H9 (cell line): ENCODE results near the gene ZNF582. TPM values are rescaled to one million over a fixed set of nuclear protein-coding genes. Genes with fewer than 3 reads are reported as not detected.

Source experiments
- DNase-seq: peaks from one replicate; pipeline ENCODE4 v3.0.0-alpha.2; 2017
- H2AFZ ChIP-seq: one replicate; pipeline ENCODE4 v1.6.1; 2013; ENCODE audit warnings: mild to moderate bottlenecking, low read length, control low read depth, moderate library complexity
- H2AK5ac ChIP-seq: 2 replicates; pipeline ENCODE4 v1.6.1; 2013; ENCODE audit warnings: low read length, control low read depth, mixed read lengths; ENCODE audit not compliant: insufficient read length
- H2BK120ac ChIP-seq: one replicate; pipeline ENCODE4 v1.6.1; 2013; ENCODE audit warnings: low read depth, mild to moderate bottlenecking, low read length, control low read depth, inconsistent platforms; ENCODE audit not compliant: poor library complexity, severe bottlenecking
- H2BK12ac ChIP-seq: 2 replicates; pipeline ENCODE4 v1.6.1; 2013; ENCODE audit warnings: low read length, control low read depth, mixed read lengths, low read depth; ENCODE audit not compliant: insufficient read length
- H2BK15ac ChIP-seq: 2 replicates; pipeline ENCODE4 v1.6.1; 2013; ENCODE audit warnings: low read depth, low read length, control low read depth
- H2BK20ac ChIP-seq: one replicate; pipeline ENCODE4 v1.6.1; 2013; ENCODE audit warnings: low read depth, mild to moderate bottlenecking, low read length, control low read depth, inconsistent platforms; ENCODE audit not compliant: poor library complexity, severe bottlenecking
- H2BK5ac ChIP-seq: 2 replicates; pipeline ENCODE4 v1.6.1; 2013; ENCODE audit warnings: low read length, control low read depth, mixed read lengths; ENCODE audit not compliant: insufficient read length
- H3K14ac ChIP-seq: 2 replicates; pipeline ENCODE4 v1.6.1; 2013; ENCODE audit warnings: low read length, control low read depth; ENCODE audit not compliant: insufficient read depth
- H3K18ac ChIP-seq: 2 replicates; pipeline ENCODE4 v1.6.1; 2013; ENCODE audit warnings: low read depth, mild to moderate bottlenecking, mixed read lengths, low read length, control low read depth; ENCODE audit not compliant: insufficient read length
- H3K23ac ChIP-seq: 2 replicates; pipeline ENCODE4 v1.6.1; 2013; ENCODE audit warnings: low read length, control low read depth, mixed read lengths, low read depth; ENCODE audit not compliant: insufficient read length
- H3K23me2 ChIP-seq: 2 replicates; pipeline ENCODE4 v1.6.1; 2013; ENCODE audit warnings: low read depth, mild to moderate bottlenecking, mixed read lengths, low read length, control low read depth; ENCODE audit not compliant: insufficient read length, poor library complexity, severe bottlenecking
- H3K27ac ChIP-seq: 2 replicates; pipeline ENCODE4 v1.5.1; 2013; ENCODE audit warnings: low read length, control low read depth, mixed read lengths, low read depth; ENCODE audit not compliant: insufficient read length
- H3K27me3 ChIP-seq: 2 replicates; pipeline ENCODE4 v1.6.1; 2013; ENCODE audit warnings: low read length, control low read depth, inconsistent platforms; ENCODE audit not compliant: insufficient read depth
- H3K4ac ChIP-seq: 2 replicates; pipeline ENCODE4 v1.6.1; 2013; ENCODE audit warnings: low read depth, mild to moderate bottlenecking, control low read depth, inconsistent platforms, low read length, moderate library complexity
- H3K4me1 ChIP-seq: 2 replicates; pipeline ENCODE4 v1.6.1; 2013; ENCODE audit warnings: low read length, control low read depth, inconsistent platforms; ENCODE audit not compliant: insufficient read depth
- H3K4me2 ChIP-seq: 2 replicates; pipeline ENCODE4 v1.6.1; 2013; ENCODE audit warnings: low read length, control low read depth, mixed read lengths; ENCODE audit not compliant: insufficient read length, insufficient read depth
- H3K56ac ChIP-seq: 2 replicates; pipeline ENCODE4 v1.6.1; 2013; ENCODE audit warnings: low read depth, mild to moderate bottlenecking, mixed read lengths, low read length, control low read depth; ENCODE audit not compliant: insufficient read length
- H3K79me1 ChIP-seq: 2 replicates; pipeline ENCODE4 v1.6.1; 2013; ENCODE audit warnings: low read depth, mild to moderate bottlenecking, moderate library complexity, low read length, control low read depth, inconsistent platforms; ENCODE audit not compliant: insufficient read depth, poor library complexity, severe bottlenecking
- H3K79me2 ChIP-seq: 2 replicates; pipeline ENCODE4 v1.6.1; 2013; ENCODE audit warnings: low read length, control low read depth, inconsistent platforms; ENCODE audit not compliant: insufficient read depth
- H3K9ac ChIP-seq: 2 replicates; pipeline ENCODE4 v1.6.1; 2013; ENCODE audit warnings: low read length, control low read depth, mixed read lengths; ENCODE audit not compliant: insufficient read length; ENCODE audit errors: extremely low read depth
- H3K9me3 ChIP-seq: one replicate; pipeline ENCODE4 v1.6.1; 2013; ENCODE audit warnings: low read depth, low read length, inconsistent platforms; ENCODE audit not compliant: control insufficient read depth
- H3T11ph ChIP-seq: one replicate; pipeline ENCODE4 v1.6.1; 2013; ENCODE audit warnings: mild to moderate bottlenecking, low read length, control low read depth, inconsistent platforms
- H4K20me1 ChIP-seq: one replicate; pipeline ENCODE4 v1.6.1; 2013; ENCODE audit not compliant: control insufficient read depth, insufficient read length, insufficient read depth
- H4K5ac ChIP-seq: 2 replicates; pipeline ENCODE4 v1.6.1; 2013; ENCODE audit warnings: low read depth, mild to moderate bottlenecking, mixed read lengths, low read length, control low read depth; ENCODE audit not compliant: insufficient read length
- H4K8ac ChIP-seq: replicated peaks from 2 replicates; pipeline ENCODE4 v1.6.1; 2013; ENCODE audit warnings: low read length, control low read depth, mixed read lengths, low read depth; ENCODE audit not compliant: insufficient read length
- H4K91ac ChIP-seq: 2 replicates; pipeline ENCODE4 v1.6.1; 2013; ENCODE audit warnings: low read depth, mild to moderate bottlenecking, moderate library complexity, mixed read lengths, low read length, control low read depth; ENCODE audit not compliant: insufficient read length
- H3K27ac Mint-ChIP-seq, 3 experiments: 2 replicates in 2 of 3; 3 replicates in 1 of 3; pipeline ENCODE4 v1.8.0; 2020 to 2021; ENCODE audit warnings: mixed read lengths in 3 of 3, mild to moderate bottlenecking in 1 of 3, moderate library complexity in 1 of 3
- H3K27me3 Mint-ChIP-seq: 2 replicates; pipeline ENCODE4 v1.8.0; 2021; ENCODE audit warnings: low read depth, mild to moderate bottlenecking, moderate library complexity, mixed read lengths
- H3K36me3 Mint-ChIP-seq, 3 experiments: 2 replicates in 2 of 3; 3 replicates in 1 of 3; pipeline ENCODE4 v1.8.0; 2020 to 2021; ENCODE audit warnings: low read depth in 3 of 3, mixed read lengths in 3 of 3; ENCODE audit not compliant: insufficient read depth in 1 of 3
- H3K4me1 Mint-ChIP-seq, 2 experiments: 2 replicates each; pipeline ENCODE4 v1.8.0; 2020; ENCODE audit warnings: mixed read lengths in 2 of 2
- H3K4me3 Mint-ChIP-seq, 2 experiments: 2 replicates in 1 of 2; 3 replicates in 1 of 2; pipeline ENCODE4 v1.8.0; 2020 to 2021; ENCODE audit warnings: mild to moderate bottlenecking in 2 of 2, mixed read lengths in 2 of 2, moderate library complexity in 1 of 2
- H3K9me3 Mint-ChIP-seq, 2 experiments: 2 replicates in 1 of 2; 3 replicates in 1 of 2; pipeline ENCODE4 v1.8.0; 2020; ENCODE audit warnings: mild to moderate bottlenecking in 2 of 2, mixed read lengths in 2 of 2, moderate library complexity in 1 of 2
- CTCF ChIP-seq: fragments of 200-600 bp; sonication (generic); conservative IDR thresholded peaks from 3 replicates; pipeline ENCODE4 v1.8.0; 2021; ENCODE audit warnings: antibody characterized with exemption, mild to moderate bottlenecking
- WGBS: extraction: QIAGEN DNeasy Blood & Tissue Kit; methylation state at CpG from one replicate; pipeline ENCODE4 v1.1.7; 2013; ENCODE audit warnings: missing lambda C conversion rate, low lambda C conversion rate, mixed read lengths; ENCODE audit not compliant: insufficient read length; ENCODE audit errors: extremely low coverage; 5-methylcytosine and 5-hydroxymethylcytosine counted together
- total RNA-seq: library from RNA; stranded (reverse); gene quantifications from 2 replicates; pipeline ENCODE4 v1.2.1, GENCODE V29; 2021

The ZNF582 gene
- total RNA-seq, 1 experiment from 2014 or later, result 4.4 TPM

GRCh38 chr19:56356944-56357343 is 36.4 kb downstream of the ZNF582 start:
- no peak overlapping the region for H4K91ac ChIP-seq
- Mint-ChIP-seq H3K9me3 (peaks cover 54 to 83% of the 10 kb centered on the region in 2 experiments), H3K27me3 (peaks cover 1% of the 10 kb centered on the region; the same call in 1 of the 2 replicates), H3K27ac (no peak overlapping the region), H3K4me3 (no peak overlapping the region), H3K36me3 (peaks cover 2 to 36% (median 13%) of the 10 kb centered on the region in 3 experiments; a peak in 6 of 7 replicates), H3K4me1 (peaks cover 0 to 3% of the 10 kb centered on the region in 2 experiments; a peak in 1 of 4 replicates)
- WGBS, result no CpG with 5 or more reads among the region's 2 CpGs
- no peak overlapping the region for H2AK5ac ChIP-seq
- no peak overlapping the region for H3K4ac ChIP-seq
- H4K5ac ChIP-seq, result no peak overlapping the region
- TF ChIP-seq CTCF, result no peak
- no peaks in the 10 kb centered on the region for H3K23me2 ChIP-seq
- no peak overlapping the region for H3K27ac ChIP-seq
- no peaks in the 10 kb centered on the region for H3K27me3 ChIP-seq
- no peak overlapping the region for H3K23ac ChIP-seq
- H3K4me2 ChIP-seq, result no peak overlapping the region
- no peaks in the 10 kb centered on the region for H3K79me1 ChIP-seq
- H3T11ph ChIP-seq, result no peak overlapping the region
- H4K8ac ChIP-seq, result no peak overlapping the region
- no peaks in the 10 kb centered on the region for H3K4me1 ChIP-seq
- DNase-seq, result no peak
- H3K14ac ChIP-seq, result no peak overlapping the region
- H2BK20ac ChIP-seq, result no peak overlapping the region
- H2BK120ac ChIP-seq, result no peak overlapping the region
- H2AFZ ChIP-seq, result no peak overlapping the region
- no peaks in the 10 kb centered on the region for H3K9me3 ChIP-seq
- no peak overlapping the region for H3K18ac ChIP-seq
- H3K56ac ChIP-seq, result no peak overlapping the region
- H2BK15ac ChIP-seq, result no peak overlapping the region
- H2BK5ac ChIP-seq, result no peak overlapping the region
- no peaks in the 10 kb centered on the region for H4K20me1 ChIP-seq
- no peak overlapping the region for H2BK12ac ChIP-seq
- no peaks in the 10 kb centered on the region for H3K79me2 ChIP-seq
- no peak overlapping the region for H3K9ac ChIP-seq
